SK-N-SH (cell line): Measurements from ENCODE around the gene PDE4B. TPM values are rescaled to one million over a fixed set of nuclear protein-coding genes. Genes with fewer than 3 reads are reported as not detected.

Source experiments
- CTCF ChIA-PET: fragments of 300-600, 350-600 bp; formaldehyde crosslinking; extraction: SDS; loops from one replicate; lab custom pipeline; 2021; lab: Yijun Ruan, JAX
- POLR2A ChIA-PET: fragments of 350-600 bp; sonication (Branson Sonifier 250); formaldehyde crosslinking; extraction: SDS; loops from one replicate; lab custom pipeline; 2020; ENCODE audit warnings: antibody characterized with exemption, inconsistent platforms; lab: Yijun Ruan, JAX
- DNase-seq: peaks from one replicate; pipeline ENCODE4 v3.0.0; 2012
- H2AFZ ChIP-seq: fragments of 200-600 bp; sonication (generic); 2 replicates; pipeline ENCODE4 v1.8.1; 2016; ENCODE audit warnings: antibody characterized with exemption, mild to moderate bottlenecking, low read depth
- H3F3A ChIP-seq: fragments of 200-600 bp; sonication (generic); replicated peaks from 2 replicates; pipeline ENCODE3; 2016; ENCODE audit warnings: antibody characterized with exemption, mild to moderate bottlenecking; ENCODE audit not compliant: insufficient read depth
- H3K27ac ChIP-seq, 2 experiments: fragments of 200-500 bp in 1 of 2; fragments of 200-600 bp in 1 of 2; sonication (Bioruptor generic) in 1 of 2; sonication (generic), shearing (Covaris generic) in 1 of 2; 2 replicates each; pipeline versions ENCODE4 v1.5.1 to v1.6.1; 2014 to 2016; ENCODE audit warnings: low read depth in 2 of 2, inconsistent platforms in 1 of 2, low read length in 1 of 2, mild to moderate bottlenecking in 1 of 2, mixed read lengths in 1 of 2
- H3K27me3 ChIP-seq: fragments of 200-600 bp; sonication (generic), shearing (Covaris generic); 2 replicates; pipeline ENCODE4 v1.6.1; 2016; ENCODE audit warnings: mixed run types; ENCODE audit not compliant: insufficient read depth
- H3K36me3 ChIP-seq, 2 experiments: fragments of 200-500 bp in 1 of 2; fragments of 200-600 bp in 1 of 2; sonication (Bioruptor generic) in 1 of 2; sonication (generic) in 1 of 2; replicated peaks in 1 of 2; 2 replicates each; pipeline versions ENCODE3 to v1.5.1; 2014 to 2016; ENCODE audit warnings: low read length in 1 of 2, mild to moderate bottlenecking in 1 of 2; ENCODE audit not compliant: insufficient read depth in 2 of 2, control insufficient read depth in 1 of 2
- H3K4me1 ChIP-seq, 2 experiments: fragments of 200-500 bp in 1 of 2; fragments of 200-600 bp in 1 of 2; sonication (Bioruptor generic) in 1 of 2; sonication (generic), shearing (Covaris generic) in 1 of 2; 2 replicates each; pipeline versions ENCODE4 v1.5.1 to v1.6.1; 2014 to 2016; ENCODE audit warnings: low read depth in 1 of 2, low read length in 1 of 2, mixed run types in 1 of 2; ENCODE audit not compliant: insufficient read depth in 2 of 2, control insufficient read depth in 1 of 2
- H3K4me2 ChIP-seq: fragments of 200-600 bp; sonication (generic), shearing (Covaris generic); 2 replicates; pipeline ENCODE4 v1.6.1; 2017; ENCODE audit warnings: mixed run types
- H3K4me3 ChIP-seq, 2 experiments: fragments of 200-500 bp in 1 of 2; fragments of 200-600 bp in 1 of 2; sonication (Bioruptor generic) in 1 of 2; sonication (generic), shearing (Covaris generic) in 1 of 2; 2 replicates each; pipeline versions ENCODE4 v1.5.1 to v1.8.1; 2014 to 2016; ENCODE audit warnings: low read depth in 2 of 2, inconsistent platforms in 1 of 2, low read length in 1 of 2, mild to moderate bottlenecking in 1 of 2, mixed read lengths in 1 of 2, moderate library complexity in 1 of 2
- H3K79me2 ChIP-seq: fragments of 200-600 bp; sonication (generic); 2 replicates; pipeline ENCODE4 v1.8.1; 2017; ENCODE audit warnings: mild to moderate bottlenecking; ENCODE audit not compliant: insufficient read depth
- H3K9ac ChIP-seq: fragments of 200-600 bp; sonication (generic); 2 replicates; pipeline ENCODE4 v1.6.1; 2017; ENCODE audit warnings: mixed run types
- H3K9me2 ChIP-seq: fragments of 200-600 bp; sonication (generic); 2 replicates; pipeline ENCODE4 v1.6.1; 2017; ENCODE audit warnings: mixed run types
- H3K9me3 ChIP-seq: fragments of 200-600 bp; sonication (generic); 2 replicates; pipeline ENCODE4 v1.6.1; 2017; ENCODE audit warnings: mixed run types, mild to moderate bottlenecking, moderate library complexity
- H4K20me1 ChIP-seq: fragments of 200-600 bp; sonication (generic); 2 replicates; pipeline ENCODE4 v1.6.1; 2017; ENCODE audit warnings: mild to moderate bottlenecking, mixed run types; ENCODE audit not compliant: insufficient read depth
- ELF1 ChIP-seq: IDR thresholded peaks from 2 replicates; pipeline ENCODE4 v1.4.0; 2012
- FOSL2 ChIP-seq: IDR thresholded peaks from 2 replicates; pipeline ENCODE4 v1.4.0; 2012; ENCODE audit warnings: low read depth, mild to moderate bottlenecking, moderate library complexity, borderline replicate concordance
- FOXJ3 ChIP-seq: sonication (generic); formaldehyde crosslinking; IDR thresholded peaks from 2 replicates; pipeline ENCODE4 v1.5.1; 2020; ENCODE audit warnings: mild to moderate bottlenecking, missing genetic modification reagents
- FOXM1 ChIP-seq: IDR thresholded peaks from 2 replicates; pipeline ENCODE4 v1.4.0; 2012; ENCODE audit warnings: low read depth, mild to moderate bottlenecking
- GABPA ChIP-seq: IDR thresholded peaks from 2 replicates; pipeline ENCODE4 v1.4.0; 2012; ENCODE audit warnings: low read depth, mild to moderate bottlenecking
- GATA2 ChIP-seq: sonication (generic); formaldehyde crosslinking; IDR thresholded peaks from 2 replicates; pipeline ENCODE4 v1.5.0; 2020; ENCODE audit warnings: mild to moderate bottlenecking, missing genetic modification reagents
- JUND ChIP-seq: IDR thresholded peaks from 2 replicates; pipeline ENCODE4 v1.4.0; 2012
- MEF2A ChIP-seq: IDR thresholded peaks from 2 replicates; pipeline ENCODE4 v1.4.0; 2012; ENCODE audit warnings: low read depth, borderline replicate concordance
- NFIC ChIP-seq: IDR thresholded peaks from 2 replicates; pipeline ENCODE4 v1.4.0; 2012; ENCODE audit warnings: borderline replicate concordance
- POLR2AphosphoS5 ChIP-seq: IDR thresholded peaks from 2 replicates; pipeline ENCODE4 v1.6.1; 2012; ENCODE audit warnings: low read depth, low read length
- RCOR1 ChIP-seq: fragments of 150-350 bp; IDR thresholded peaks from 2 replicates; pipeline ENCODE4 v1.6.1; 2017; ENCODE audit warnings: antibody characterized with exemption, low read length
- RFX5 ChIP-seq: IDR thresholded peaks from 2 replicates; pipeline ENCODE4 v1.6.1; 2012; ENCODE audit warnings: mild to moderate bottlenecking, improper control_type of control experiment, low read length
- RXRA ChIP-seq: IDR thresholded peaks from 2 replicates; pipeline ENCODE4 v1.4.0; 2012; ENCODE audit warnings: low read depth, mild to moderate bottlenecking, borderline replicate concordance
- SIN3A ChIP-seq: IDR thresholded peaks from 2 replicates; pipeline ENCODE4 v1.6.1; 2012; ENCODE audit warnings: low read depth, mild to moderate bottlenecking, low read length, moderate library complexity, borderline replicate concordance
- USF2 ChIP-seq: fragments of 150-350 bp; IDR thresholded peaks from 2 replicates; pipeline ENCODE4 v1.6.1; 2017; ENCODE audit warnings: antibody characterized with exemption, low read length, low read depth, borderline replicate concordance
- WGBS: methylation state at CpG from one replicate; pipeline ENCODE4 v1.1.6; 2017; ENCODE audit warnings: low lambda C conversion rate; 5-methylcytosine and 5-hydroxymethylcytosine counted together
- polyA plus RNA-seq, 3 experiments: library from polyadenylated mRNA; depleted of rRNA; stranded (reverse); fragments of >200 nt; gene quantifications; 2 replicates each; pipeline ENCODE4 v1.2.3, GENCODE V29; 2012
- TF ChIP-seq, protein P1 (sequence below): IDR thresholded peaks from 2 replicates; pipeline ENCODE4; 2012
- TF ChIP-seq, protein P2 (sequence below): IDR thresholded peaks from 2 replicates; pipeline ENCODE4 v1.4.0; 2012; ENCODE audit warnings: low read depth

PDE4B gene
- polyA plus RNA-seq, 1 of the 3 experiments (the other 2 are of a cell fraction), result 1.9 TPM

DNA sequence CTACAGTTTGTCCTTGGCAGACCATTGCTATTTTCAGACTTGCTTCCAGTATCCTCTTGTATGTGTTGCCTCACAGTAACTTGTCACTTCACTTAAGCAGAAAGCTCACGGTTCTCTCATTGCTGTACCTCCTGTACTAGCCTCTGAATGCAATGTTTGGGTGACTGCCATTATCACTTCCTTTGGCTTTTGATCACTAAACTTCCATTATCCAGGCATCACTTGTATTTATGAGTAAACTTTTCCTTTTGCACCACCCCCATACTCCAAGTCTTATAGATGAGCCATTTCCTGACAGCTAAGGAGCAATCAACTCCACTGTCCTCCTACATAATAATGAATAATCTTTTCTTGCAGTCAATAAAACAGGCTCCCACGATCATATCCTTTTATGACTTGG, 255.3 kb downstream of the PDE4B start:
- 59% methylated on average over 2 of the region's 2 CpGs for WGBS
- Histone ChIP-seq H2AFZ (no peak overlapping the region), H3K9me2 (no peaks in the 10 kb centered on the region), H3K9ac (no peak overlapping the region), H3F3A (no peaks in the 10 kb centered on the region), H3K4me2 (no peak overlapping the region), H3K4me3 (no peak overlapping the region), H3K9me3 (no peaks in the 10 kb centered on the region), H3K27ac (no peak overlapping the region; a peak in 1 of 4 replicates), H4K20me1 (no peaks in the 10 kb centered on the region), H3K36me3 (peaks cover 0 to 2% of the 10 kb centered on the region in 2 experiments), H3K4me1 (0 out of 4 replicates have a peak, but pooled peaks cover 0 to 3% of the 10 kb centered on the region in 2 experiments), H3K79me2 (no peaks in the 10 kb centered on the region), H3K27me3 (no peaks in the 10 kb centered on the region)
- no peak for DNase-seq
- CTCF ChIA-PET, result interaction anchor here (1.0 kb wide), 1 partner anchor 194 kb away, joined by 4 read pairs; no protein-coding TSS in a partner anchor
- POLR2A ChIA-PET, result no interaction called here
- TF ChIP-seq, protein P1, sequence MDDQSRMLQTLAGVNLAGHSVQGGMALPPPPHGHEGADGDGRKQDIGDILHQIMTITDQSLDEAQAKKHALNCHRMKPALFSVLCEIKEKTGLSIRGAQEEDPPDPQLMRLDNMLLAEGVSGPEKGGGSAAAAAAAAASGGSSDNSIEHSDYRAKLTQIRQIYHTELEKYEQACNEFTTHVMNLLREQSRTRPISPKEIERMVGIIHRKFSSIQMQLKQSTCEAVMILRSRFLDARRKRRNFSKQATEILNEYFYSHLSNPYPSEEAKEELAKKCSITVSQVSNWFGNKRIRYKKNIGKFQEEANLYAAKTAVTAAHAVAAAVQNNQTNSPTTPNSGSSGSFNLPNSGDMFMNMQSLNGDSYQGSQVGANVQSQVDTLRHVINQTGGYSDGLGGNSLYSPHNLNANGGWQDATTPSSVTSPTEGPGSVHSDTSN, result no peak
- TF ChIP-seq USF2 (no peak), RCOR1 (no peak), ELF1 (no peak), RXRA (no peak), RFX5 (no peak), GABPA (no peak), MEF2A (no peak), SIN3A (no peak), FOXM1 (no peak), GATA2 (CRISPR knock-in tag) (no peak), POLR2AphosphoS5 (no peak), NFIC (no peak), FOXJ3 (CRISPR knock-in tag) (no peak), FOSL2 (no peak)
- TF ChIP-seq, protein P2, sequence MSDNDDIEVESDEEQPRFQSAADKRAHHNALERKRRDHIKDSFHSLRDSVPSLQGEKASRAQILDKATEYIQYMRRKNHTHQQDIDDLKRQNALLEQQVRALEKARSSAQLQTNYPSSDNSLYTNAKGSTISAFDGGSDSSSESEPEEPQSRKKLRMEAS, result no peak

GRCh38 chr1:66050123-66050522, 257.4 kb downstream of the PDE4B start:
- WGBS, result 71% methylated on average over 1 of the region's 1 CpG
- Histone ChIP-seq H3K9me2 (no peaks in the 10 kb centered on the region), H3K4me3 (no peak overlapping the region), H3K79me2 (no peaks in the 10 kb centered on the region), H4K20me1 (no peaks in the 10 kb centered on the region), H3K4me2 (no peak overlapping the region), H3K36me3 (peaks cover 0 to 2% of the 10 kb centered on the region in 2 experiments), H3K9me3 (no peaks in the 10 kb centered on the region), H3F3A (no peaks in the 10 kb centered on the region), H3K27ac (no peak overlapping the region; a peak in 1 of 4 replicates), H3K27me3 (no peaks in the 10 kb centered on the region), H2AFZ (no peak overlapping the region), H3K9ac (no peak overlapping the region), H3K4me1 (0 out of 4 replicates have a peak, but pooled peaks cover 0 to 3% of the 10 kb centered on the region in 2 experiments)
- POLR2A ChIA-PET, result no interaction called here
- no peak for DNase-seq
- CTCF ChIA-PET, result no interaction called here
- TF ChIP-seq, protein P2, result no peak
- TF ChIP-seq RXRA, result no peak
- no peak for TF ChIP-seq JUND
